GM19463 (cell line): Measurements from ENCODE around the gene LRRC37A.
"Not testable (repeated sequence)": the region's sequence is repeated elsewhere in the genome, so short reads cannot be mapped to it uniquely, and the experiment has no call there.

Experiments used
- ATAC-seq: cut with Tn5 transposase; IDR thresholded peaks from one replicate; pipeline ENCODE4 v1.9.1; 2021; ENCODE audit warnings: mild to moderate bottlenecking, moderate library complexity; ENCODE audit not compliant: unreplicated experiment

Gene LRRC37A

GRCh38 chr17:46294831-46295230 lies at the start of gene LRRC37A:
Gene LRRC37A, plus strand, starts transcription at chr17:46295131. Its CDS starts 3 bp downstream, at chr17:46295134.
- not testable (repeated sequence) for ATAC-seq

GRCh38 chr17:46249153-46249552 lies 45.8 kb upstream of the LRRC37A start:
- ATAC-seq: not testable (repeated sequence)

GRCh38 chr17:46252804-46253203 lies 42.1 kb upstream of the LRRC37A start:
- not testable (repeated sequence) for ATAC-seq

GRCh38 chr17:46253722-46254121 lies 41.2 kb upstream of the LRRC37A start:
- ATAC-seq: not testable (repeated sequence)

- ATAC-seq: not testable (repeated sequence)
Observed at GRCh38 chr17:46254215-46254614, 40.7 kb upstream of the LRRC37A start.

GRCh38 chr17:46256369-46256768 lies 38.6 kb upstream of the LRRC37A start:
- ATAC-seq: not testable (repeated sequence)

- ATAC-seq: not testable (repeated sequence)
Observed at GRCh38 chr17:46259845-46260661, 34.9 kb upstream of the LRRC37A start.

- ATAC-seq: no peak
Observed at GRCh38 chr17:46262271-46262670, 32.7 kb upstream of the LRRC37A start.

- ATAC-seq: no peak
Observed at GRCh38 chr17:46264456-46265198, 30.3 kb upstream of the LRRC37A start.

- ATAC-seq: not testable (repeated sequence)
Observed at GRCh38 chr17:46266063-46266655, 28.8 kb upstream of the LRRC37A start.

GRCh38 chr17:46266656-46267544 lies 28.0 kb upstream of the LRRC37A start:
- peak; percentile 88 for ATAC-seq

GRCh38 chr17:46270032-46270431 lies 24.9 kb upstream of the LRRC37A start:
- ATAC-seq: no peak

GRCh38 chr17:46273541-46274236 lies 21.2 kb upstream of the LRRC37A start:
- no peak for ATAC-seq

GRCh38 chr17:46274238-46274637 lies 20.7 kb upstream of the LRRC37A start:
- ATAC-seq: no peak

- not testable (repeated sequence) for ATAC-seq
Observed at GRCh38 chr17:46276728-46277479, 18.0 kb upstream of the LRRC37A start.

GRCh38 chr17:46281336-46281735 lies 13.6 kb upstream of the LRRC37A start:
- not testable (repeated sequence) for ATAC-seq

GRCh38 chr17:46282635-46283034 lies 12.3 kb upstream of the LRRC37A start:
- ATAC-seq: not testable (repeated sequence)

GRCh38 chr17:46284467-46284866 lies 10.5 kb upstream of the LRRC37A start:
- not testable (repeated sequence) for ATAC-seq

GRCh38 chr17:46285500-46285899 lies 9.4 kb upstream of the LRRC37A start:
- not testable (repeated sequence) for ATAC-seq
